HEK293 (cell line): ENCODE results near the gene TRAM2.

Experiments used
- CTCF ChIA-PET: fragments of 350-600 bp; formaldehyde crosslinking; extraction: SDS; loops from one replicate; lab custom pipeline; 2021; ENCODE audit warnings: antibody characterized with exemption; lab: Yijun Ruan, JAX
- POLR2A ChIA-PET: fragments of 300-600 bp; formaldehyde crosslinking; extraction: SDS; loops from one replicate; lab custom pipeline; 2020; ENCODE audit warnings: antibody characterized with exemption, inconsistent platforms; lab: Yijun Ruan, JAX
- H3K27ac ChIP-seq: fragments of 200-500 bp; sonication (Bioruptor generic); 2 replicates; pipeline ENCODE4 v1.5.1; 2014; ENCODE audit warnings: low read depth, low read length, control low read depth, inconsistent platforms; ENCODE audit errors: extremely low read depth
- H3K36me3 ChIP-seq, 2 experiments: fragments of 200-500 bp in 1 of 2; sonication (Bioruptor generic) in 1 of 2; 1 replicate in 1 of 2; 2 replicates in 1 of 2; pipeline ENCODE4 v1.5.1; 2014 to 2017; ENCODE audit warnings: inconsistent platforms in 2 of 2, low read length in 2 of 2; ENCODE audit not compliant: control insufficient read depth in 2 of 2, insufficient read depth in 1 of 2
- H3K4me1 ChIP-seq: fragments of 200-500 bp; sonication (Bioruptor generic); 2 replicates; pipeline ENCODE4 v1.5.1; 2014; ENCODE audit warnings: mild to moderate bottlenecking, low read length, inconsistent platforms; ENCODE audit not compliant: control insufficient read depth, insufficient read depth
- H3K4me3 ChIP-seq: 2 replicates; pipeline ENCODE4 v1.5.1; 2011; ENCODE audit warnings: low read depth, mild to moderate bottlenecking, control low read depth, low read length, moderate library complexity
- H3K9me3 ChIP-seq: fragments of 200-500 bp; sonication (Bioruptor generic); 2 replicates; pipeline ENCODE4 v1.5.1; 2014; ENCODE audit warnings: low read depth, low read length, inconsistent platforms; ENCODE audit not compliant: control insufficient read depth, insufficient read depth
- HOXC10 ChIP-seq: sonication (generic); formaldehyde crosslinking; IDR thresholded peaks from 2 replicates; pipeline ENCODE4 v1.8.1; 2023; ENCODE audit warnings: mild to moderate bottlenecking, missing genetic modification reagents
- MEIS1 ChIP-seq: sonication (generic); formaldehyde crosslinking; IDR thresholded peaks from 2 replicates; pipeline ENCODE4 v1.8.1; 2022; ENCODE audit warnings: missing genetic modification reagents, mild to moderate bottlenecking, borderline replicate concordance
- MYNN ChIP-seq: fragments of 450-650 bp; formaldehyde crosslinking; IDR thresholded peaks from 2 replicates; pipeline ENCODE4 v1.5.1; 2016; ENCODE audit warnings: missing biosample characterization, missing genetic modification characterization, borderline replicate concordance
- PRDM6 ChIP-seq: fragments of 450-650 bp; formaldehyde crosslinking; IDR thresholded peaks from 2 replicates; pipeline ENCODE4 v1.5.1; 2017; ENCODE audit warnings: missing biosample characterization, missing genetic modification characterization
- SETDB1 ChIP-seq: IDR thresholded peaks from one replicate; pipeline ENCODE4 v1.6.1; 2017; ENCODE audit warnings: mild to moderate bottlenecking, low read length, moderate library complexity, mixed read lengths; ENCODE audit not compliant: insufficient read length
- SP3 ChIP-seq: fragments of 450-650 bp; formaldehyde crosslinking; IDR thresholded peaks from 2 replicates; pipeline ENCODE4 v1.5.1; 2016; ENCODE audit warnings: missing biosample characterization, missing genetic modification characterization
- YY2 ChIP-seq: fragments of 450-650 bp; formaldehyde crosslinking; IDR thresholded peaks from 2 replicates; pipeline ENCODE4 v1.5.1; 2016; ENCODE audit warnings: missing biosample characterization, missing genetic modification characterization
- ZBTB20 ChIP-seq: fragments of 450-650 bp; formaldehyde crosslinking; IDR thresholded peaks from 2 replicates; pipeline ENCODE4 v1.5.1; 2016; ENCODE audit warnings: missing biosample characterization, missing genetic modification characterization
- ZBTB48 ChIP-seq: fragments of 450-650 bp; formaldehyde crosslinking; IDR thresholded peaks from 2 replicates; pipeline ENCODE4 v1.5.1; 2016; ENCODE audit warnings: missing biosample characterization, missing genetic modification characterization
- ZFP69B ChIP-seq: fragments of 450-650 bp; formaldehyde crosslinking; IDR thresholded peaks from 2 replicates; pipeline ENCODE4 v1.5.1; 2016; ENCODE audit warnings: missing biosample characterization, missing genetic modification characterization
- ZNF174 ChIP-seq: fragments of 450-650 bp; formaldehyde crosslinking; IDR thresholded peaks from 2 replicates; pipeline ENCODE4 v1.5.0; 2017; ENCODE audit warnings: missing biosample characterization, mild to moderate bottlenecking, missing genetic modification characterization
- ZNF223 ChIP-seq: fragments of 450-650 bp; formaldehyde crosslinking; IDR thresholded peaks from 2 replicates; pipeline ENCODE4 v1.5.1; 2016; ENCODE audit warnings: missing biosample characterization, missing genetic modification characterization
- ZNF280C ChIP-seq: fragments of 450-650 bp; formaldehyde crosslinking; IDR thresholded peaks from 2 replicates; pipeline ENCODE4 v1.5.1; 2016; ENCODE audit warnings: missing biosample characterization, missing genetic modification characterization
- ZNF404 ChIP-seq: fragments of 450-650 bp; formaldehyde crosslinking; IDR thresholded peaks from 2 replicates; pipeline ENCODE4 v1.5.1; 2017; ENCODE audit warnings: missing biosample characterization, missing genetic modification characterization
- ZNF513 ChIP-seq: fragments of 450-650 bp; IDR thresholded peaks from 2 replicates; pipeline ENCODE4 v1.5.1; 2018; ENCODE audit warnings: missing biosample characterization, missing genetic modification characterization
- ZNF544 ChIP-seq: fragments of 450-650 bp; formaldehyde crosslinking; IDR thresholded peaks from 2 replicates; pipeline ENCODE4 v1.5.0; 2017; ENCODE audit warnings: missing biosample characterization, missing genetic modification characterization
- ZNF610 ChIP-seq: fragments of 450-650 bp; formaldehyde crosslinking; IDR thresholded peaks from 2 replicates; pipeline ENCODE4 v1.5.1; 2016; ENCODE audit warnings: missing biosample characterization, missing genetic modification characterization, borderline replicate concordance
- ZNF660 ChIP-seq: fragments of 450-650 bp; IDR thresholded peaks from 2 replicates; pipeline ENCODE4 v1.5.1; 2018; ENCODE audit warnings: missing biosample characterization, mild to moderate bottlenecking, missing genetic modification characterization
- ZNF707 ChIP-seq: fragments of 450-650 bp; formaldehyde crosslinking; IDR thresholded peaks from 2 replicates; pipeline ENCODE4 v1.5.1; 2016; ENCODE audit warnings: missing biosample characterization, missing genetic modification characterization
- ZNF776 ChIP-seq: fragments of 450-650 bp; formaldehyde crosslinking; IDR thresholded peaks from 2 replicates; pipeline ENCODE4 v1.5.0; 2017; ENCODE audit warnings: missing biosample characterization, missing genetic modification characterization, borderline replicate concordance
- ZNF830 ChIP-seq: fragments of 450-650 bp; IDR thresholded peaks from 2 replicates; pipeline ENCODE4 v1.5.0; 2018; ENCODE audit warnings: missing biosample characterization, missing genetic modification characterization, low read depth, mild to moderate bottlenecking, moderate library complexity
- ZSCAN4 ChIP-seq: fragments of 450-650 bp; formaldehyde crosslinking; IDR thresholded peaks from 2 replicates; pipeline ENCODE4 v1.5.1; 2017; ENCODE audit warnings: missing biosample characterization, missing genetic modification characterization
- ZXDB ChIP-seq: fragments of 450-650 bp; formaldehyde crosslinking; IDR thresholded peaks from 2 replicates; pipeline ENCODE4 v1.5.1; 2016; ENCODE audit warnings: missing biosample characterization, missing genetic modification characterization

TRAM2 gene

GRCh38 chr6:52541135-52541534, 35.7 kb downstream of the TRAM2 start:
- no peaks in the 10 kb centered on the region for H3K4me1 ChIP-seq
- no peaks in the 10 kb centered on the region for H3K9me3 ChIP-seq
- H3K27ac ChIP-seq = no peak overlapping the region
- POLR2A ChIA-PET = interaction anchor here (1.0 to 1.6 kb wide), 2 partner anchors 8 to 37 kb away, joined by 3 to 4 read pairs; no protein-coding TSS in a partner anchor
- CTCF ChIA-PET = interaction anchor here (0.8 to 1.6 kb wide), 4 partner anchors 8 to 124 kb away, joined by 3 to 5 read pairs (median 4); no protein-coding TSS in a partner anchor
- no peak overlapping the region for H3K4me3 ChIP-seq
- H3K36me3 ChIP-seq = no peaks in the 10 kb centered on the region
- TF ChIP-seq ZNF513 (tag by site-specific recombination) (no peak), SP3 (no peak), MEIS1 (CRISPR knock-in tag) (no peak), ZBTB20 (tag by site-specific recombination) (no peak), ZNF544 (no peak), HOXC10 (CRISPR knock-in tag) (no peak)

GRCh38 chr6:52540286-52540902, 36.5 kb downstream of the TRAM2 start:
- Histone ChIP-seq H3K27ac (no peak overlapping the region), H3K4me1 (no peaks in the 10 kb centered on the region), H3K4me3 (no peak overlapping the region), H3K36me3 (no peaks in the 10 kb centered on the region), H3K9me3 (no peaks in the 10 kb centered on the region)
- TF ChIP-seq PRDM6 (tag by site-specific recombination) (no peak), ZFP69B (no peak), ZNF830 (tag by site-specific recombination) (no peak), ZNF174 (tag by site-specific recombination) (no peak), ZNF610 (no peak), ZNF280C (tag by site-specific recombination) (no peak), ZNF660 (tag by site-specific recombination) (no peak), ZNF223 (no peak), MYNN (tag by site-specific recombination) (no peak), ZBTB48 (tag by site-specific recombination) (no peak), ZNF404 (tag by site-specific recombination) (no peak), ZNF776 (tag by site-specific recombination) (no peak), YY2 (no peak), ZNF707 (tag by site-specific recombination) (no peak), SETDB1 (no peak), ZXDB (tag by site-specific recombination) (no peak), ZSCAN4 (no peak)
- ChIA-PET CTCF (interaction anchor here (0.7 to 1.6 kb wide), 4 partner anchors 12 to 51 kb away, joined by 3 to 5 read pairs (median 4); no protein-coding TSS in a partner anchor), POLR2A (interaction anchor here (1.0 kb wide), 1 partner anchor 9 kb away, joined by 3 read pairs; no protein-coding TSS in a partner anchor)
